T-cell (primary cell): ENCODE measurements around the gene SOBP. TPM values are rescaled to one million over a fixed set of nuclear protein-coding genes. Genes with fewer than 3 reads are reported as not detected.

Experiments
- ATAC-seq, 4 experiments: fragments of 200-7000 bp in 3 of 4; fragments of 150-1000 bp in 1 of 4; cut with Tn5 transposase; replicated peaks in 1 of 4; 1 replicate in 3 of 4; 2 replicates in 1 of 4; pipeline ENCODE4 v1.10.0; 2021; ENCODE audit warnings: moderate library complexity in 3 of 4, mild to moderate bottlenecking in 2 of 4, moderate number of reproducible peaks in 1 of 4
- CTCF ChIA-PET, 2 donors: fragments of 300-600 bp; sonication (Branson Sonifier 250); formaldehyde crosslinking; loops; one replicate each; lab custom pipeline; 2022; ENCODE audit warnings: antibody characterized with exemption in 2 of 2; lab: Charles Lee
- POLR2A ChIA-PET, 2 donors: fragments of 300-600 bp; sonication (Branson Sonifier 250); formaldehyde crosslinking; loops; one replicate each; lab custom pipeline; 2022; ENCODE audit warnings: antibody characterized with exemption in 2 of 2; lab: Charles Lee
- DNase-seq, 35 experiments: peaks; one replicate each; pipeline versions ENCODE4 v3.0.0 to v3.0.0-alpha.2; 2013 to 2023
- H3K27ac ChIP-seq: one replicate; pipeline ENCODE4 v1.5.1; 2013; ENCODE audit warnings: low read length
- H3K27me3 ChIP-seq, 2 experiments: replicated peaks in 1 of 2; 1 replicate in 1 of 2; 2 replicates in 1 of 2; pipeline versions ENCODE4 v1.6.1 to v1.7.0; 2013; ENCODE audit warnings: low read length in 1 of 2, mixed read lengths in 1 of 2; ENCODE audit not compliant: control insufficient read depth in 2 of 2, insufficient read depth in 2 of 2; ENCODE audit errors: extremely low read depth in 1 of 2
- H3K36me3 ChIP-seq, 2 donors: 1 replicate in 1 of 2; 2 replicates in 1 of 2; pipeline versions ENCODE4 v1.6.1 to v1.7.0; 2013; ENCODE audit warnings: low read length in 1 of 2; ENCODE audit not compliant: control insufficient read depth in 2 of 2, insufficient read depth in 1 of 2; ENCODE audit errors: extremely low read depth in 1 of 2
- H3K4me1 ChIP-seq, 2 experiments: 1 replicate in 1 of 2; 2 replicates in 1 of 2; pipeline versions ENCODE4 v1.6.1 to v1.7.0; 2013; ENCODE audit warnings: low read length in 2 of 2, mixed read lengths in 1 of 2; ENCODE audit not compliant: insufficient read depth in 2 of 2, control insufficient read depth in 1 of 2; ENCODE audit errors: extremely low read depth in 1 of 2
- H3K4me3 ChIP-seq, 2 donors: 1 replicate in 1 of 2; 2 replicates in 1 of 2; pipeline versions ENCODE4 v1.5.1 to v1.7.0; 2013; ENCODE audit warnings: mild to moderate bottlenecking in 2 of 2, low read length in 1 of 2, moderate library complexity in 1 of 2; ENCODE audit not compliant: control insufficient read depth in 1 of 2; ENCODE audit errors: extremely low read depth in 1 of 2
- H3K9me3 ChIP-seq: 2 replicates; pipeline ENCODE4 v1.7.0; 2013
- H3K27ac Mint-ChIP-seq, 2 donors: one replicate each; pipeline ENCODE4 v1.8.0; 2020 to 2021; ENCODE audit warnings: mild to moderate bottlenecking in 2 of 2, mixed read lengths in 2 of 2
- H3K27me3 Mint-ChIP-seq, 2 donors: one replicate each; pipeline ENCODE4 v1.8.0; 2021 to 2022; ENCODE audit warnings: mixed read lengths in 2 of 2
- H3K36me3 Mint-ChIP-seq: one replicate; pipeline ENCODE4 v1.8.0; 2021; ENCODE audit warnings: mixed read lengths
- H3K4me1 Mint-ChIP-seq, 3 donors: one replicate each; pipeline ENCODE4 v1.8.0; 2020 to 2022; ENCODE audit warnings: mixed read lengths in 3 of 3, mild to moderate bottlenecking in 1 of 3
- H3K4me3 Mint-ChIP-seq, 3 donors: one replicate each; pipeline ENCODE4 v1.8.0; 2020 to 2022; ENCODE audit warnings: mild to moderate bottlenecking in 3 of 3, mixed read lengths in 3 of 3, moderate library complexity in 3 of 3
- H3K9me3 Mint-ChIP-seq, 3 donors: one replicate each; pipeline ENCODE4 v1.8.0; 2020 to 2022; ENCODE audit warnings: mixed read lengths in 3 of 3
- WGBS: methylation state at CpG from one replicate; pipeline ENCODE4 v1.1.5; 2013; ENCODE audit warnings: missing lambda C conversion rate; ENCODE audit not compliant: insufficient coverage; 5-methylcytosine and 5-hydroxymethylcytosine counted together
- total RNA-seq, 35 experiments: library from RNA in 6 of 35; stranded (reverse) in 6 of 35; fragments of 120-200 nt in 1 of 35; gene quantifications; one replicate each; pipeline versions ENCODE4 v1.2.1 to v1.2.4 and lab custom pipeline; 2013 to 2026

Gene SOBP
- total RNA-seq, 5 donors from 2014 or later (not counting 1 experiment from before 2014, with no cell fraction given) = 0.30 to 0.95 (median 0.46) TPM

DNA sequence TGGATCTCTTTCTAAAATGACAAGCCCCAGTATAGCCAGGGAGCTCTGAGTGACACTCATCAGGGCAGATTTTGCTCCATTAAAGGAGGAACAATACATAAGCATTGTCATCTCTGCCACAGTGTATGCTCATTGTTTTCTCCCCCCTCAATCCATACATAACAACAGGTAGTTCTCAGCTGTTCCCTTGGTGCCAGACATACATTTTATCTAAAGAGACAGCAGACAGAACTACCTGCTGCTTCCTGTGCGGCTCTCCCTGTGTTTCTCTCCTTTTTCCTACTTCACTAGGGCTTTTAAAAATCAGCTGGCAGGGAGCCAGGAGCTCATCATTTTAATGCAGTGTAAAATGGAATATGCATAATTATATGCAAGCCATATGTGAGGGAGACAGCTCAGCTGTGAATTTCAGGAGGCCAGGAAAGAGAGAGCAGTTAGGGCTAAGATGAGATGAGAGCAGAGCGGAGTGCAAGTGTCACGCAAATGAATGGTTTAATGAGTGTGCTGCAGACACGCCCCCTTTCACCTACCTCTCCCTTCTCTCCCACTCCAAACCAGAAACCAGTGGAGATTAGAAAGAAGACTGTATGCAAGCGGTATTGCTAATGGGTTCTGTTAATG, 96.0 kb downstream of the SOBP start:
- no peak overlapping the region for H3K27ac Mint-ChIP-seq
- Histone ChIP-seq H3K27ac (no peak overlapping the region), H3K4me1 (no peaks in the 10 kb centered on the region), H3K36me3 (no peaks in the 10 kb centered on the region), H3K9me3 (no peaks in the 10 kb centered on the region), H3K4me3 (no peak overlapping the region), H3K27me3 (no peaks in the 10 kb centered on the region)
- no peaks in the 10 kb centered on the region for H3K4me1 Mint-ChIP-seq
- no peak for DNase-seq
- H3K36me3 Mint-ChIP-seq = no peaks in the 10 kb centered on the region
- POLR2A ChIA-PET = no interaction called here
- ATAC-seq = no peak
- H3K4me3 Mint-ChIP-seq = no peak overlapping the region
- H3K9me3 Mint-ChIP-seq = no peaks in the 10 kb centered on the region
- H3K27me3 Mint-ChIP-seq = peaks cover 8 to 11% of the 10 kb centered on the region in 2 donors
- CTCF ChIA-PET = interaction anchor here in 1 of 2 donors (0.6 kb wide), 1 partner anchor 34 kb away, joined by 3 read pairs; no protein-coding TSS in a partner anchor
- no CpG with 5 or more reads among the region's 5 CpGs for WGBS

DNA sequence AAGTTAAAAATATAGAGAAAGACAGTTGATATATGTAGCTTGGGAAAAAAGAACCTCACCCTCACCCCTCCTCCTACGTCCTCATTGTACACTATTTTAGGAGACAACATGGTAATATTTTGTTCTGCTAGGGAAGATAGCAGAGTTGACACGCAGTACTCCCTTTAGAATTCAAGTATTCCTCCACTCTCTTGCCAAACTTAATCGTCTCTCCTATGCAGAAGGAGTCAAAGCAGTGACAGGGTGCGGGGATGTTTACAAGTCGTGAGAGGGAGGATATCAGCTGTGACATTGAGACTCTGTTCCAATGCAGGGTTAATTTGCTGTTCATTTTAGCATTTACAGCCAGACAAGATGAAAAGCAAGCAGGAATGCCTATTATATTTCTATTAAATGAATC, 97.5 kb downstream of the SOBP start:
- WGBS = no CpG with 5 or more reads among the region's 5 CpGs
- Mint-ChIP-seq H3K9me3 (no peaks in the 10 kb centered on the region), H3K27me3 (peaks cover 9 to 11% of the 10 kb centered on the region in 2 donors), H3K36me3 (no peaks in the 10 kb centered on the region), H3K4me3 (no peak overlapping the region), H3K27ac (no peak overlapping the region), H3K4me1 (no peaks in the 10 kb centered on the region)
- ChIA-PET POLR2A (interaction anchor here (0.5 to 0.7 kb wide), 2 partner anchors 285 to 429 kb away, joined by 3 read pairs; no protein-coding TSS in a partner anchor), CTCF (no interaction called here)
- Histone ChIP-seq H3K36me3 (no peaks in the 10 kb centered on the region), H3K27me3 (no peaks in the 10 kb centered on the region), H3K27ac (no peak overlapping the region), H3K4me1 (no peaks in the 10 kb centered on the region), H3K4me3 (no peak overlapping the region), H3K9me3 (no peaks in the 10 kb centered on the region)
- DNase-seq (no peak), ATAC-seq (no peak)

DNA sequence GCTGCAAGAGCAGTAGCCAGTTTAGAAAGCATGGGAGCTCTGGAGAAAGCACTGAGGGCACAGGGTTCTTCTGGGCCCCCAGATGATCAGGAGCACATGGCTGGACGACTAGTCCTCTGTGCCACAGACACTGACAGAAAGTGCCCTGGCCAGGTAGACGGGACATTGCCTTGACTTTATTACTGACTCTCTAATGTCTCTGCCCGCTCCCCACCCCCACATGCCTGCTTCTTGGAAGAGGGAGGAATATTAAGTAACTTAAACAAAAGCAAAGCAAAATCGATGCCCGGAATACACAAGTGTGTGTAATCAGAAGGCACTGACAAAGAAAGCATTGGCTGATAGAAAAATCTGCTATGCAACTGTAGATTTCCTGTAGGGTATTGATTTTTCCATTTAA, 99.3 kb downstream of the SOBP start:
- no peak for ATAC-seq
- Histone ChIP-seq H3K36me3 (no peaks in the 10 kb centered on the region), H3K4me3 (no peak overlapping the region), H3K9me3 (no peaks in the 10 kb centered on the region), H3K27me3 (peaks cover 0 to 4% of the 10 kb centered on the region in 2 experiments), H3K27ac (no peak overlapping the region), H3K4me1 (no peaks in the 10 kb centered on the region)
- Mint-ChIP-seq H3K27ac (no peak overlapping the region), H3K4me1 (no peaks in the 10 kb centered on the region), H3K9me3 (no peaks in the 10 kb centered on the region), H3K27me3 (peaks cover 10 to 16% of the 10 kb centered on the region in 2 donors), H3K4me3 (no peak overlapping the region), H3K36me3 (no peaks in the 10 kb centered on the region)
- POLR2A ChIA-PET = no interaction called here
- 83% methylated on average over 1 of the region's 5 CpGs for WGBS
- no peak for DNase-seq
- CTCF ChIA-PET = no interaction called here

DNA sequence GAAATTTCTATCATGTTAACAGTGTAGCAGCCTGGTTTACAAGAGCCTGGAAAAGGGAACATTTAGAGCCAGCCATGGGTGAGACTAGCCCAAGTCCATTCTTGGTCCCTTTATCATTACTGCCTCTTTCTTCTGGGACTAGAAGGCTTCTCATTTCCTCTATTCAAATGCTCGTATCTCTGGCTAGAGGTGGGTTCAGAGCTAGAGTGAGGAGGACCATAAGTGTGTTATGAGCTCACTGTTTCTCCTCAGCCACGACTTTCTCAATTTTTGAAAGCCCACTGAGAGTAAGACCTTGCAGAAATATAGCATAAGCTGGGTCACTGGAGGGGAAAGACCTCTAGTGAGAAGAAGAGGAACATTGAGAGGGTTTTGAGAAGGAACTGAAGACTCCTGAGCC, 100.0 kb downstream of the SOBP start:
- H3K36me3 ChIP-seq = no peaks in the 10 kb centered on the region
- no peak overlapping the region for H3K4me3 Mint-ChIP-seq
- peaks cover 0 to 7% of the 10 kb centered on the region in 2 experiments for H3K27me3 ChIP-seq
- no peak overlapping the region for H3K27ac ChIP-seq
- H3K27me3 Mint-ChIP-seq = peaks cover 10 to 19% of the 10 kb centered on the region in 2 donors
- H3K9me3 Mint-ChIP-seq = no peaks in the 10 kb centered on the region
- H3K27ac Mint-ChIP-seq = no peak overlapping the region
- H3K36me3 Mint-ChIP-seq = no peaks in the 10 kb centered on the region
- H3K4me1 Mint-ChIP-seq = no peaks in the 10 kb centered on the region
- H3K4me3 ChIP-seq = no peak overlapping the region
- 50% methylated on average over 1 of the region's 2 CpGs for WGBS
- H3K9me3 ChIP-seq = no peaks in the 10 kb centered on the region
- no peak for ATAC-seq
- no peak for DNase-seq
- CTCF ChIA-PET = no interaction called here
- POLR2A ChIA-PET = no interaction called here
- H3K4me1 ChIP-seq = no peaks in the 10 kb centered on the region

DNA sequence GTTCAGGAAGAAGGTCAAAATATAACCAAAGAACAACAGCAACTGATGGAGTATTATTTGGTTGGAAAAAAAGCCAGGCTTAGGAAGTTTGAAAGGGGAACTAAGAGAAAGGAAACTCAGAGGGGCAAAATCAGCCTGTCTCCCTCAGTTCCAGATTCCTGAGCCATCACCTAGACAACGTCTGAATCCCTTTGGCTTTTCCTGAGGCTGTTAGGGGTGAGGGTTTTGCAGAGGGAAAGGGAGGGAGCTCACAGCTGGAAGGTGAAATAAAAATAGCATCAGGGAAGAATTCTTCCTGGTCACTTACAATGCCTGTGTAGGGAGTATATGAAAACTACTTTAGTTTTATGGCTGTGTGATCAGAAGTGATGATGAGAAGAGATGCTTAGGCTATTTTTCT, 100.5 kb downstream of the SOBP start:
- POLR2A ChIA-PET = no interaction called here
- peaks cover 10 to 19% of the 10 kb centered on the region in 2 donors for H3K27me3 Mint-ChIP-seq
- H3K4me3 Mint-ChIP-seq = no peak overlapping the region
- H3K9me3 Mint-ChIP-seq = no peaks in the 10 kb centered on the region
- Histone ChIP-seq H3K4me1 (no peaks in the 10 kb centered on the region), H3K4me3 (no peak overlapping the region), H3K9me3 (no peaks in the 10 kb centered on the region), H3K36me3 (no peaks in the 10 kb centered on the region), H3K27ac (no peak overlapping the region), H3K27me3 (peaks cover 0 to 7% of the 10 kb centered on the region in 2 experiments)
- WGBS = no CpG with 5 or more reads among the region's 1 CpG
- CTCF ChIA-PET = no interaction called here
- ATAC-seq (no peak), DNase-seq (no peak)
- H3K27ac Mint-ChIP-seq = no peak overlapping the region
- H3K36me3 Mint-ChIP-seq = no peaks in the 10 kb centered on the region
- no peaks in the 10 kb centered on the region for H3K4me1 Mint-ChIP-seq

DNA sequence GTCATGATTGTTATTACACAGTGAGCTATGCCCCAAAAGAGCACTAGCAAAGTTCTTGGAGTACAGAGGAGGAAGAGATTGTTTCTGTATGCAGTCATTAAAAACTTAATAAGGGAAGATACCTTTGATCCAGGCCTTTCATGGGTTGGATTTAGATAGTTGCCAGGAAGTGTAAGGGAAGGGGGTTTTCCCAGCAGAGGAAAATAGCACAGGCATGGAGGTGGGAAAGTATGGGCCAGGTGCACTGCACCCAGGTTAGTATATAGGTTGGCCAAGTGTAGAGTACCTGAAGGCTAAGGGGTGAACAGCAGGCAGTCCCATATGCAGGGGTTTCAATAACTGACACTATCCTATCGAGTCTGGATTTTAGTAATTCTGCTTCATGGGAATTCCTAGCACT, 101.4 kb downstream of the SOBP start:
- no peak for DNase-seq
- POLR2A ChIA-PET = no interaction called here
- ATAC-seq = no peak
- H3K27ac ChIP-seq = no peak overlapping the region
- no peak overlapping the region for H3K4me3 Mint-ChIP-seq
- no CpG with 5 or more reads among the region's 1 CpG for WGBS
- H3K36me3 Mint-ChIP-seq = no peaks in the 10 kb centered on the region
- H3K4me1 ChIP-seq = no peaks in the 10 kb centered on the region
- CTCF ChIA-PET = no interaction called here
- H3K4me1 Mint-ChIP-seq = no peaks in the 10 kb centered on the region
- H3K9me3 Mint-ChIP-seq = no peaks in the 10 kb centered on the region
- H3K9me3 ChIP-seq = no peaks in the 10 kb centered on the region
- no peak overlapping the region for H3K27ac Mint-ChIP-seq
- peaks cover 10 to 19% of the 10 kb centered on the region in 2 donors for H3K27me3 Mint-ChIP-seq
- H3K27me3 ChIP-seq = peaks cover 0 to 7% of the 10 kb centered on the region in 2 experiments
- H3K4me3 ChIP-seq = no peak overlapping the region
- H3K36me3 ChIP-seq = no peaks in the 10 kb centered on the region
